DMS79 treated with DMSO at 0.1 percent for 48 hours (cell line): ENCODE results near the gene NCOA7.
"Not testable (repeated sequence)": the region's sequence is repeated elsewhere in the genome, so short reads cannot be mapped to it uniquely, and the experiment has no call there.

Experiments used
- DNase-seq: peaks from one replicate; lab custom pipeline; 2025; lab: John Stamatoyannopoulos, UW

The NCOA7 gene

GRCh38 chr6:125835221-125835744 is 44.5 kb downstream of the NCOA7 start:
- no peak for DNase-seq

- no peak for DNase-seq
These were observed 45.7 kb downstream of the NCOA7 start for GRCh38 chr6:125836466-125836865.

- DNase-seq = no peak
These were observed 48.7 kb downstream of the NCOA7 start for GRCh38 chr6:125839471-125839870.

- DNase-seq = no peak
These were observed 49.1 kb downstream of the NCOA7 start for GRCh38 chr6:125839879-125840278.

GRCh38 chr6:125841356-125842090 is 50.8 kb downstream of the NCOA7 start:
- no peak for DNase-seq

GRCh38 chr6:125842091-125842626 is 51.4 kb downstream of the NCOA7 start:
- no peak for DNase-seq

- no peak for DNase-seq
These were observed 52.8 kb downstream of the NCOA7 start for GRCh38 chr6:125843593-125843992.

- DNase-seq = no peak
These were observed 54.2 kb downstream of the NCOA7 start for GRCh38 chr6:125844989-125845388.

GRCh38 chr6:125846292-125847024 is 55.7 kb downstream of the NCOA7 start:
- peak; percentile 38 for DNase-seq

- not testable (repeated sequence) for DNase-seq
These were observed 57.5 kb downstream of the NCOA7 start for GRCh38 chr6:125848286-125848685.

- DNase-seq = no peak
These were observed 59.6 kb downstream of the NCOA7 start for GRCh38 chr6:125850361-125850760.

GRCh38 chr6:125852587-125852986 is 61.8 kb downstream of the NCOA7 start:
- no peak for DNase-seq

GRCh38 chr6:125853168-125853567 is 62.4 kb downstream of the NCOA7 start:
- DNase-seq = no peak

GRCh38 chr6:125853756-125854155 is 63.0 kb downstream of the NCOA7 start:
- DNase-seq = no peak

GRCh38 chr6:125854355-125854754 is 63.6 kb downstream of the NCOA7 start:
- no peak for DNase-seq

- no peak for DNase-seq
These were observed 65.0 kb downstream of the NCOA7 start for GRCh38 chr6:125855783-125856182.

- DNase-seq = no peak
These were observed 67.1 kb downstream of the NCOA7 start for GRCh38 chr6:125857846-125858245.

- DNase-seq = no peak
These were observed 67.9 kb downstream of the NCOA7 start for GRCh38 chr6:125858427-125859320.

- no peak for DNase-seq
These were observed 69.0 kb downstream of the NCOA7 start for GRCh38 chr6:125859727-125860126.

- no peak for DNase-seq
These were observed 72.3 kb downstream of the NCOA7 start for GRCh38 chr6:125863023-125863422.

GRCh38 chr6:125865015-125865414 is 74.3 kb downstream of the NCOA7 start:
- DNase-seq = no peak

GRCh38 chr6:125866433-125866832 is 75.7 kb downstream of the NCOA7 start:
- peak; percentile 52 for DNase-seq
